Measurements from ENCODE around the gene SEPTIN2. TPM values are rescaled to one million over a fixed set of nuclear protein-coding genes. Genes with fewer than 3 reads are reported as not detected.
A peak's percentile ranks its signal among the peaks of the same experiment; 100 is the strongest.

The SEPTIN2 gene
- total and polyA plus RNA-seq, 2 experiments from 2014 or later = 227 to 393 TPM

- no peak for TF ChIP-seq JUNB (IDR thresholded peaks at IDR 0.05; ENCODE audit: unreplicated experiment)
- TF ChIP-seq CREB1 (CRISPR knock-in tag; IDR thresholded peaks at IDR 0.05; ENCODE audit: low read depth) = no peak
- TF ChIP-seq, protein P1, sequence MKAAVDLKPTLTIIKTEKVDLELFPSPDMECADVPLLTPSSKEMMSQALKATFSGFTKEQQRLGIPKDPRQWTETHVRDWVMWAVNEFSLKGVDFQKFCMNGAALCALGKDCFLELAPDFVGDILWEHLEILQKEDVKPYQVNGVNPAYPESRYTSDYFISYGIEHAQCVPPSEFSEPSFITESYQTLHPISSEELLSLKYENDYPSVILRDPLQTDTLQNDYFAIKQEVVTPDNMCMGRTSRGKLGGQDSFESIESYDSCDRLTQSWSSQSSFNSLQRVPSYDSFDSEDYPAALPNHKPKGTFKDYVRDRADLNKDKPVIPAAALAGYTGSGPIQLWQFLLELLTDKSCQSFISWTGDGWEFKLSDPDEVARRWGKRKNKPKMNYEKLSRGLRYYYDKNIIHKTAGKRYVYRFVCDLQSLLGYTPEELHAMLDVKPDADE (IDR thresholded peaks at IDR 0.05) = no peak
- TF ChIP-seq ZNF114 (CRISPR knock-in tag; IDR thresholded peaks at IDR 0.05) = no peak
- no peak for TF ChIP-seq EZH2phosphoT487 (IDR thresholded peaks at IDR 0.05; ENCODE audit: unreplicated experiment)
- no peak for TF ChIP-seq POLR2AphosphoS5 (IDR thresholded peaks at IDR 0.05; ENCODE audit: low read depth)
- TF ChIP-seq, protein P2, sequence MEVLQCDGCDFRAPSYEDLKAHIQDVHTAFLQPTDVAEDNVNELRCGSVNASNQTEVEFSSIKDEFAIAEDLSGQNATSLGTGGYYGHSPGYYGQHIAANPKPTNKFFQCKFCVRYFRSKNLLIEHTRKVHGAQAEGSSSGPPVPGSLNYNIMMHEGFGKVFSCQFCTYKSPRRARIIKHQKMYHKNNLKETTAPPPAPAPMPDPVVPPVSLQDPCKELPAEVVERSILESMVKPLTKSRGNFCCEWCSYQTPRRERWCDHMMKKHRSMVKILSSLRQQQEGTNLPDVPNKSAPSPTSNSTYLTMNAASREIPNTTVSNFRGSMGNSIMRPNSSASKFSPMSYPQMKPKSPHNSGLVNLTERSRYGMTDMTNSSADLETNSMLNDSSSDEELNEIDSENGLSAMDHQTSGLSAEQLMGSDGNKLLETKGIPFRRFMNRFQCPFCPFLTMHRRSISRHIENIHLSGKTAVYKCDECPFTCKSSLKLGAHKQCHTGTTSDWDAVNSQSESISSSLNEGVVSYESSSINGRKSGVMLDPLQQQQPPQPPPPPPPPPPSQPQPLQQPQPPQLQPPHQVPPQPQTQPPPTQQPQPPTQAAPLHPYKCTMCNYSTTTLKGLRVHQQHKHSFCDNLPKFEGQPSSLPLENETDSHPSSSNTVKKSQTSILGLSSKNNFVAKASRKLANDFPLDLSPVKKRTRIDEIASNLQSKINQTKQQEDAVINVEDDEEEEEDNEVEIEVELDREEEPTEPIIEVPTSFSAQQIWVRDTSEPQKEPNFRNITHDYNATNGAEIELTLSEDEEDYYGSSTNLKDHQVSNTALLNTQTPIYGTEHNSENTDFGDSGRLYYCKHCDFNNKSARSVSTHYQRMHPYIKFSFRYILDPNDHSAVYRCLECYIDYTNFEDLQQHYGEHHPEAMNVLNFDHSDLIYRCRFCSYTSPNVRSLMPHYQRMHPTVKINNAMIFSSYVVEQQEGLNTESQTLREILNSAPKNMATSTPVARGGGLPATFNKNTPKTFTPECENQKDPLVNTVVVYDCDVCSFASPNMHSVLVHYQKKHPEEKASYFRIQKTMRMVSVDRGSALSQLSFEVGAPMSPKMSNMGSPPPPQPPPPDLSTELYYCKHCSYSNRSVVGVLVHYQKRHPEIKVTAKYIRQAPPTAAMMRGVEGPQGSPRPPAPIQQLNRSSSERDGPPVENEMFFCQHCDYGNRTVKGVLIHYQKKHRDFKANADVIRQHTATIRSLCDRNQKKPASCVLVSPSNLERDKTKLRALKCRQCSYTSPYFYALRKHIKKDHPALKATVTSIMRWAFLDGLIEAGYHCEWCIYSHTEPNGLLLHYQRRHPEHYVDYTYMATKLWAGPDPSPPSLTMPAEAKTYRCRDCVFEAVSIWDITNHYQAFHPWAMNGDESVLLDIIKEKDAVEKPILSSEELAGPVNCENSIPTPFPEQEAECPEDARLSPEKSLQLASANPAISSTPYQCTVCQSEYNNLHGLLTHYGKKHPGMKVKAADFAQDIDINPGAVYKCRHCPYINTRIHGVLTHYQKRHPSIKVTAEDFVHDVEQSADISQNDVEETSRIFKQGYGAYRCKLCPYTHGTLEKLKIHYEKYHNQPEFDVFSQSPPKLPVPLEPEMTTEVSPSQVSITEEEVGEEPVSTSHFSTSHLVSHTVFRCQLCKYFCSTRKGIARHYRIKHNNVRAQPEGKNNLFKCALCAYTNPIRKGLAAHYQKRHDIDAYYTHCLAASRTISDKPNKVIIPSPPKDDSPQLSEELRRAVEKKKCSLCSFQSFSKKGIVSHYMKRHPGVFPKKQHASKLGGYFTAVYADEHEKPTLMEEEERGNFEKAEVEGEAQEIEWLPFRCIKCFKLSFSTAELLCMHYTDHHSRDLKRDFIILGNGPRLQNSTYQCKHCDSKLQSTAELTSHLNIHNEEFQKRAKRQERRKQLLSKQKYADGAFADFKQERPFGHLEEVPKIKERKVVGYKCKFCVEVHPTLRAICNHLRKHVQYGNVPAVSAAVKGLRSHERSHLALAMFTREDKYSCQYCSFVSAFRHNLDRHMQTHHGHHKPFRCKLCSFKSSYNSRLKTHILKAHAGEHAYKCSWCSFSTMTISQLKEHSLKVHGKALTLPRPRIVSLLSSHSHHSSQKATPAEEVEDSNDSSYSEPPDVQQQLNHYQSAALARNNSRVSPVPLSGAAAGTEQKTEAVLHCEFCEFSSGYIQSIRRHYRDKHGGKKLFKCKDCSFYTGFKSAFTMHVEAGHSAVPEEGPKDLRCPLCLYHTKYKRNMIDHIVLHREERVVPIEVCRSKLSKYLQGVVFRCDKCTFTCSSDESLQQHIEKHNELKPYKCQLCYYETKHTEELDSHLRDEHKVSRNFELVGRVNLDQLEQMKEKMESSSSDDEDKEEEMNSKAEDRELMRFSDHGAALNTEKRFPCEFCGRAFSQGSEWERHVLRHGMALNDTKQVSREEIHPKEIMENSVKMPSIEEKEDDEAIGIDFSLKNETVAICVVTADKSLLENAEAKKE (CRISPR knock-in tag; IDR thresholded peaks at IDR 0.05) = no peak
- TF ChIP-seq ZNF331 (CRISPR knock-in tag; IDR thresholded peaks at IDR 0.05; ENCODE audit: low read depth) = no peak
- no peaks in the 10 kb centered on the region for H3K9me3 Mint-ChIP-seq
- no peaks in the 10 kb centered on the region for H3K27me3 ChIP-seq (ENCODE audit: insufficient read depth)
- no peaks in the 10 kb centered on the region; the same call in none of the 2 replicates for H3K4me1 ChIP-seq (ENCODE audit: insufficient read depth)
- no peaks in the 10 kb centered on the region for H3K9me2 ChIP-seq (ENCODE audit: insufficient read depth)
- H3K4me3 Mint-ChIP-seq = no peak overlapping the region
- no peak overlapping the region for H3K4me3 ChIP-seq
- H3K36me3 Mint-ChIP-seq (ENCODE audit: low read depth) = peaks cover 4% of the 10 kb centered on the region; the same call in 1 of the 3 replicates
- 0 out of 2 replicates have a peak, but pooled peaks cover 5% of the 10 kb centered on the region for H3K36me3 ChIP-seq (ENCODE audit: insufficient read depth)
- peak overlapping the region; percentile 72; the same call in 1 of the 2 replicates for H3K27ac ChIP-seq (ENCODE audit: low read depth)
- no peak overlapping the region for H3K27ac Mint-ChIP-seq
- H4K20me1 ChIP-seq (replicated peaks; ENCODE audit: insufficient read depth) = peaks cover 77% of the 10 kb centered on the region
- H3K79me2 ChIP-seq (replicated peaks; ENCODE audit: insufficient read depth) = peaks cover 100% of the 10 kb centered on the region
- peaks cover 10% of the 10 kb centered on the region; the same call in 2 of the 3 replicates for H3K4me1 Mint-ChIP-seq
- ATAC-seq = no peak
- H3F3A ChIP-seq (replicated peaks; ENCODE audit: low read depth) = no peaks in the 10 kb centered on the region
- no peak overlapping the region for H2AFZ ChIP-seq
- no peak for DNase-seq (ENCODE audit: low spot score)
- no peak overlapping the region for H3K4me2 ChIP-seq
- H3K27me3 Mint-ChIP-seq (ENCODE audit: insufficient read depth, low read depth, poor library complexity) = no peaks in the 10 kb centered on the region
These were observed 30.1 kb upstream of the SEPTIN2 start for GRCh38 chr2:241285596-241285995.

Data from GM23338 (cell line).